GM12891 (cell line): ENCODE results near the gene ADCK1.

Experiments used
- POLR2A ChIP-seq: IDR thresholded peaks from 2 replicates; pipeline ENCODE4 v1.6.1; 2011; ENCODE audit warnings: low read depth, low read length, control low read depth
- POLR2AphosphoS5 ChIP-seq: IDR thresholded peaks from 2 replicates; pipeline ENCODE4 v1.6.1; 2011; ENCODE audit warnings: low read depth, low read length, control low read depth
- SPI1 ChIP-seq: IDR thresholded peaks from 2 replicates; pipeline ENCODE4 v1.6.1; 2011; ENCODE audit warnings: low read depth, low read length, control low read depth
- TAF1 ChIP-seq: IDR thresholded peaks from 2 replicates; pipeline ENCODE4 v1.6.1; 2011; ENCODE audit warnings: low read depth, low read length, control low read depth

DNA sequence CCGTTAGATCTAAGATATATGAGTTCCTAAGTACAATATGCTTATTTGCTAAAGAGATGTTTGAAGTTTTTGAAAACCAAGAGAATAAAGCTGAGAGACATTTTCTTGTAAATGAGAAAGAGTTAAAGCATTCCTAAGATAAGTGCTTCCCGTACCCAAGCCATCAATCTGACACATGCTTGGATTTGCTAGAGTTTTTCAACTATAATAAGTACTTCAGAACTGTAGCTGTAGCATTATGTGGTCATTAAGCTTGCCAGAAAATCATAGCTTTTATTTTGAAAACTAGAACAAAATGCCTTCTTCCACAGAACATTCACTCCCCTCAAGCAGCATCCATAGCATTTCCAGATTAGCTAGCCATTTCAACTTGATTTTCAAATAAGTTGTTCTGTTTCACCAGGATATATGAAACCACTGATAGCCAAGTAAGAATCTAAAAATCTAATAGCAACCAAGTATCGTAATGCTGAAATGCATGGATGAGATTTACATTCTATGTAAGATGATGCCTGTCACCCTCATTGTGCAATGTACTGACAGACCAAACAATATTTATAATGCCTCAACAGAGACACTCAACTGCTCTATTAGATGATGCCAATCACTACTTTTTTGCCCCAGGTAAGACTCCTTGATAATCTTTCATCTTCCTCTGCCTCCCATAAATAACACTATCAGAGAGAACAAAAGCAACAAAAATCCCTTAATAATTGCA, 47.0 kb upstream of the ADCK1 start:
- TF ChIP-seq TAF1 (no peak), POLR2A (no peak), POLR2AphosphoS5 (no peak), SPI1 (no peak)
